Activated CD4-positive, CD25-positive, alpha-beta regulatory T cell treated with anti-CD3 and anti-CD28 coated beads, Interleukin-2, amount 50 U/mL, for 24 hours (primary cell): ENCODE measurements around the gene CHD1L.
"Not testable (repeated sequence)": the region's sequence is repeated elsewhere in the genome, so short reads cannot be mapped to it uniquely, and the experiment has no call there.

Experiments
- ATAC-seq, 2 donors: fragments of 150-1000 bp; cut with Tn5 transposase; one replicate each; pipeline ENCODE4 v1.10.0; 2021; ENCODE audit warnings: mild to moderate bottlenecking in 1 of 2, moderate library complexity in 1 of 2

Gene CHD1L

DNA sequence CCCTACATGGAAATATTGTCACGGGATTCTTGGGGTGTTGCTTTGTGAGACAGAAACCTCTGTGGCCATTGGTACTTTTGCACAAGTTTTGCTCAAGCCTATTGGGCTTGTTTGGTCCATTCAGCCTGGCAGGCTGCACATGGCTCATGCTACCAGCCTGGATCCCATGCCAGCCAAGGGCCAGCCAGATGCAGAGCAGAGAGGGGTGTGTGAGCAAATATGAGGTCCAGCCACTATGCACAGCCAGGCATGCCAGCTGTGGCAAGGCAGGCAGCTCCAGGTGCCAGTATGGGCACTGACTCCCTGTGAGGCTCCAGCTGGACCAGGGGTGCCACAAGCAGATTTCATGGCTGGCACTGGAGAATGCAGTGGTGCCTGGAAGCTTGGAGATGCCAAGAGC is 6.7 kb upstream of the CHD1L start:
- ATAC-seq: no peak

DNA sequence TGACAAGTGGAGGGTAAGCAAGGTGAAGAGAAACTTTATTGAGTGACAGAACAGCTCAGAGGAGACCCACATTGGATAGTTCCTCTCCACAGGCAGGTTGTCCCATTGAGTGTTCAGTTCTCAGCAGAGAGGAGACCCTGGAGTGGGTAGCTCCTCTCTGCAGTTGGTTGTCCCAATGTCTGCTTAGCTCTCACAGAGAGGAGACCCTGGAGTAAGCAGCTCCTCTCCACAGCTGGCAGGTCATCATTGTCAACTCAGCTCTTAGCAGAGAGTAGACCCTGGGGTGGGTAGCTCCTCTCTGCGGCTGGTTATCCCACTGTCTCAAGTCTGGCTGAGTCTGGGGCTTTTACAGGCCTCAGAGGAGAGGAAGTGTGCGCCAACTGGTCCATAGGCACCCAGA is 6.0 kb upstream of the CHD1L start:
- no peak for ATAC-seq

DNA sequence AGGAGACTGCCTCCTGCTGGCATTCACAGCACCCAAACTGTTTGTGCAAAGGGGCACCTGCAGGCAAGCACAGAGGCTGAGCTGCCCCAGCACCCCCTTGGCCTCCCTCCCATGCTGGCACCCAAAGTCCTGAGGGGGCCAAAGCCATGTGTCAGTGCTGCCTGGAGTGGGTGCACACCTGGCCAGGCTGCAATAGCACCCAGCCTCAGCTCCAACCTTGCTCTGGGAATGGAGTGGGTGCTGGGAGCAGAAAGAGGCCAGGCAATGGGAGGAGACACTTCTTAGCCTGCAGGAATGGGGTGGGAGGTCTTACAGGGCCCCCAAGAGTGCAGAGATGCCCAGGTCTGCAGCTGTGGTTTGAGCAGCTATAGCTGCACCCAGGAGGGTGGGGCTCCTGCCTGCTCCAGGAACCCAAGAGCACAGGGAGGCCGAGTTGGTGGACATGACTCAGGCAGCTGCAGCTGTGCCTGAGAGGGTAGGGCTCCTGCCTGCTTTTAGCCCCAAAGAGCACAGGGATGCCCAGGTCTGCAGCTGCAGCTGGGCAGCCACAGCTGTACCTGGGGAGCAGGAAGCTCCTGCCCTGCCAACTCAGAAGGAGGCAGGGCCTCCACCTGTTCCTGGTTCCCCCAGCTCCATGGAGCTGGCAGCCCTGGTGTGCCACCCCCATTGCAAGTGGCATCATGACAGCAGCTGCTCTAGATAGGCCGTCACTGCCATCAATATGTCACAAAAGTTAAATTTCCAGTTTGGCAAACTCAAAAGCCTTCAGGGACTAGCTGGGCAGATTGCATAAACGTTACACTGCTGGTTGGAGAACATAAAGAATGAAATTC is 5.3 kb upstream of the CHD1L start:
- no peak for ATAC-seq

DNA sequence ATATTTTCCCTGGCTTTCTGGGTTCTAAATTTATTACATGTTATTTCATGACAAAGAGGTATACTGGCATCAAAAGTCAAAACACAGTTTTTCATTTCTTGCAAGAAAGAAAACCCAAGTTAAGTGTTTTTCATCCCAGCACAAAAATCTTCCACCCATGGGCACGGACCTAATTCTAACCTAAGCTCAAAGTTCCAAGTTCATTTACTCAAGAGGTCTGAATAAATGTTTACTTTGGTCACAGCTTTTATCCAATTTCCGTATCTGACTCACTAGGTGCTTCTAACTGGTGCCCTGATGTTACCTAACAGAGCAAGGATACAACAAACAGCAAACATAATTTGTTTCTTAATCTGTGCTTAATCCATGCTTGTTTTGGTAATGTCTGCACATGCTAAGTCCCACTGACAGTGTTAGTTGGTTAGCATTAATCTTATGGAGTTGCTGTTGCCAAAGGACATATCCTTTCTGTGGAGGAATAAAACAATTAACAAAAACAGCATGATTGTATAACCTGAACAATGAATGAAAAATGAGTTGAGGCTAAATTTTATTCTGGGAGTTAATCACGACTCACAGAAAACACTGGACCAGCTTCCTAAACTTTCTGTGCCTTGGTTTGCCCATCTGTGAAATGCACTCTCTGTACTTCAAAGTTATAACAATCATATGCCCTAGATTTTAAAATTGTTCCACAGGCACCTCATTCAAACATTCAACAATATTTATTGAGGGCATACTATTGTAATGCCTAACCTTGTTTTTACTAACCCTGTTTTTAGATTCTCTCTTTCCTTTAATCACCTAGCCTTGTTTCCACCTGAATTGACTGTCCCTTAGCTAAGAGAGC is 4.2 kb upstream of the CHD1L start:
- ATAC-seq: no peak

GRCh38 chr1:147238925-147239820 is 3.3 kb upstream of the CHD1L start:
- ATAC-seq: no peak

- not testable (repeated sequence) for ATAC-seq
Observed at GRCh38 chr1:147240131-147240721, 2.3 kb upstream of the CHD1L start.

DNA sequence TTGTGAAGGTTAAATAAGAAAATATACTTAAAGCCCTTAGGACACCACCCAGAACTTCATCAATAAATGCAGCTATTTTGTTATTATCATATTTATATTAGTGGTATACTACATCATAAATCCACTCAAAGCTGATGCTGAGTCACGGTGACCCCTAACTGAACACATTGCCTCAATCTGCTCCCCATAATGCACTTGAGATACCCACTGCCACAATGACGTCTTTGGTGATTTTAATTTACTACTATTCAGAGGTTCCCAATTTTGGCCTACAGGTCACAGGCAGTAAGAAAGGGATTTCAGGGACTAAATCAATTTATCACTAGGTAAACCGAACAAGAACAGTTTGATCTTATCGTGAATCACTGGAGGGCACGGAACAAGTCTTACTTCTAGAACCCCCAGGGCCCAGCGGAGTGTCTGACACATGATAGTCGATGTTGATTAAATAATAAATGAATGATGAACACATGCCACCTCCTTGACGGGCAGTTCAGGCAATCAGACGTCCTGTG is 493 bp upstream of the CHD1L start:
- ATAC-seq: no peak

GRCh38 chr1:147243228-147243685 is 773 bp downstream of the CHD1L start:
- peak; percentile 4 to 5 for ATAC-seq

DNA sequence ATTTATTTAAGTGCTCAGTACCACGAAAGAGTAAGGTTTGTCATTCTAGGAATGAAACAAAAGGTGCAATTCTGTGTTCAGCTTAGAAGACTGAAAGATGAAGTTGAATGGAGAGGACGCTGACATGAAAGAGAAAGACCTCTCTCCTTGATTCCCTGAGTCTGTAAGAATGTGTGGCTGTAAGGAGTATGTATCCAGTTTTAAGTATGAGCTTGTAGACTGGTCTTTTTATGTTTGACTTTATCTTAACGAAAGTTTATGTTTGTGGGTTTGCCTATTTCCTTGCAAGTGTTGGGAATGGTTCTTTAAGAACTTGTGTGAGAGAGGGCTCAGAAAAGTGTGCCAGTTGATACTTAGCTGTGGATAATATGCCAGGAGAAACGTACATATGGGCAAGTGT is 1.4 kb downstream of the CHD1L start:
- no peak for ATAC-seq

- ATAC-seq: no peak
Observed at GRCh38 chr1:147245129-147245528, 2.6 kb downstream of the CHD1L start.

DNA sequence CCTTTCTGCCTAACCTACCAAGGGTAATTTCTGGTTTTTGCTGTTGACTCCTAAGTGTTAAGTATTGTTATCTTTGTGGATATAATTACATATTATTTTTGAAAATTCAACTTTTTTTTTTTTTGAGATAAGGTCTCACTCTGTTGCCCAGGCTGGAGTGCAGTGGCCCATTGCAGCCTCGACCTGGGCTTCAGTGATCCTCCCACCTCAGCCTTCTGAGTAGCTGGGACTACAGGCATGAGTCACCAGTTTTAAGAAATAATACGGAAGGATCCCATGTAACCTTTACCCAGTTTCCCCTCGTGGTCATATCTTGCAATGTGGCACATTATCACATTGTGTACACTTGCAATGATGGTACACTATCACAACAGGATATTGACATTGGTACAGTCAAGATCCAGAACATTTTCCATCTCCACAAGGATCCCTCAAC is 3.1 kb downstream of the CHD1L start:
- no peak for ATAC-seq

GRCh38 chr1:147246044-147246690 is 3.7 kb downstream of the CHD1L start:
- no peak for ATAC-seq

DNA sequence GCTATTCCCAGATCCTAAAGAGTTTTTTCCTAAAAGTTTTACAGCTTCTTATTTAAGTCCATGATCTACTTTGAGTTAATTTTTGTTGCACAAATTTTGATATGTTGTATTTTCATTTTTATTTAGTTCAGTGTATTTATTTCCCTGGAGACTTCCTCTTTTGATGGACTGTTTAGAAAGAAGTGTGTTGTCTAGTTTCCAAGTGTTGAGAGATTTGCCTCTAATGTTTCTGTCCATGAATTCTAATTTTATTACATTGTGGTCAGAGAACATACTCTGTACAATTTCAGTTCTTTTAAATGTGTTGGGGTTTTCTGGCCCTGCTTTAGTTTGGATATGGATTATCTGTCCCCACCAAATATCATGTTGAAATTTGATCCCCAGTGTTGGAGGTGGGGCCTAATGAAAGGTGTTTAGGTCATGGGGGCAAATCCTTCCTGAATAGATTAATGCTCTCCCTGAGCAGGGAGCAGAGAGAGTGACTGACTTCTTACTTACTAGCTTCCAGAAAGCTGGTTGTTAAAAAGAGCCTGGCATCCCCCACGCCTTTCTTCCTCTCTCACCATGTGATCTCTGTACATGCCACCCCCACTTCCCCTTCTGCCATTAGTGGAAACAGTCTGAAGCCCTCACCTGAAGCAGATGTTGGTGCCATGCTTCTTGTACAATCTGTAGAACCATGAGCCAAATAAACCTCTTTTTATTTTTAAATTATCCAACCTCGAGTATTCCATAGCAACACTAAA is 4.6 kb downstream of the CHD1L start:
- no peak for ATAC-seq

DNA sequence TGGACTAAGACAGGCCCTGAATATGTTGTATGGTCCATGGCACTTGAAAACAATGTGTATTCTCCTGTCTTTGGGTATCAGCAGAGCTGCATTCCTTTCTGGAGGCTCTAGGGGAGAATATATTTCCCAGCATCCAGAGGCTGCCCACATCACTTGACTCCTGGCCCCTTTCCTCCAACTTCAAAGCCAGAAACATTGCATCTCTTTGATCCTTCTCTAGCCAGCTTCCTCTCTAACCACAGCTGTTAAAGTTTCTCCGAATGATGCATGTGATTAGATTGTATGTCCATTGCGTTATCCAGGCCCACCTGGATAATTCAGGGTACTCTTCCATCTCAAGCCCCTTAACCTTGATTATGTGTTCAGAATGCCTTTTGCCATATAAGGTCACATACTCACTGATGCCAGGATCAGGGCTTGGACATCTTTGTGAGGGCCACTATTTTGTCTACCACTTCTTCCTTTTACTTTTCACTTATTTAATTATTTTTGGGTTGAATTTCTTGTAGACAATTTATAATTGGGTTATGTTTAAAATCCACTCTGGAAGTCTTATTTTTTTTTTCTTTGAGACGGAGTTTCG is 5.3 kb downstream of the CHD1L start:
- no peak for ATAC-seq

- no peak for ATAC-seq
Observed at GRCh38 chr1:147252540-147252939, 10.1 kb downstream of the CHD1L start.

- ATAC-seq: no peak
Observed at GRCh38 chr1:147260956-147261355, 18.5 kb downstream of the CHD1L start.

DNA sequence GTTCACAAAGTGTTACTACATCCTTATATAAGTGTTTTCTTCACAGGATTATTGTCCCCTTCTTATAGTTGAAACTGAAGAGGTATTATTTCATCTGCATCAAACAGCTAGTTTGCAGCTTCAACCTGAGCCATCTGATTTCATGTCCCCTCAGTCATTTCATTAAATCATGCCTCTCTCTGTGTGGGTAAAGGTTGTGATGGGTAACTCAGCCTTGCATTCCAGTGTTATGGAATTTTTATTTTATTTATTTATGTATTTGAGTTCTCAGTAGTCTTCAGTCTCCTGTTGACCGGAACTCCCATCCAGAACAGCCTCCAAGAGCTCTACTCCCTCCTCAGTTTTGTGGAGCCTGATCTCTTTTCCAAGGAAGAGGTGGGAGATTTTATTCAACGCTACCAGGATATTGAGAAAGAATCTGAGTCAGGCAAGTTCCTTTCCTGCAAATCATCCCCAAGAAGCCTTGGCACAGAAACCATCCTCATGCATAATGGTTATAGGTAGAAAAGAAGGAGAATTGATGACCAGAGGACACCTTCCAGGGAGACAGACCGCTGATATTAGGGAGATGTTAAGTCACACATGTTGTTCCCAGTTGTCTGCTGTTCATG is 21.8 kb downstream of the CHD1L start:
- ATAC-seq: no peak

DNA sequence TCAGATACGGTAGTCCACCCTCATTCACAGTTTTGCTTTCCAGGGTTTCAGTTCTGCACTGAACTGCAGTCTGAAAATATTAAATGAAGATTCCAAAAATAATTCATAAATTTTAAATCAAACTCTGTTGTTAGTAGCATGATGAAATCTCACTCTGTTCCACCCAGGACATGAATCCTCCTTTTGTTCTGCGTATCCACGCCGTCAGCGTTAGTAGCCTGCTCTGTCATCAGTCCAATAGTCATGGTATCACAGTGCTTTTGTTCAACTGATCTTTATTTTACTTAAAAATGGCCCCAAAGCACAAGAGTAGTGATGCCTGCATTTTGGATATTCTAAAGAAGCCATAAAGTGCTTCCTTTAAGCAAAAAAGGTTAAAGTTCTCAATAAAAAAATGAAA is 23.9 kb downstream of the CHD1L start:
- ATAC-seq: no peak

- no peak for ATAC-seq
Observed at GRCh38 chr1:147267711-147268110, 25.2 kb downstream of the CHD1L start.

GRCh38 chr1:147270721-147271120 is 28.2 kb downstream of the CHD1L start:
- no peak for ATAC-seq
